HEK293 (cell line): ENCODE results near the gene TRIM7.
A peak's percentile ranks its signal among the peaks of the same experiment; 100 is the strongest.

Experiments
- CTCF ChIA-PET: fragments of 350-600 bp; formaldehyde crosslinking; extraction: SDS; loops from one replicate; lab custom pipeline; 2021; ENCODE audit warnings: antibody characterized with exemption; lab: Yijun Ruan, JAX
- POLR2A ChIA-PET: fragments of 300-600 bp; formaldehyde crosslinking; extraction: SDS; loops from one replicate; lab custom pipeline; 2020; ENCODE audit warnings: antibody characterized with exemption, inconsistent platforms; lab: Yijun Ruan, JAX
- H3K27ac ChIP-seq: fragments of 200-500 bp; sonication (Bioruptor generic); 2 replicates; pipeline ENCODE4 v1.5.1; 2014; ENCODE audit warnings: low read depth, low read length, control low read depth, inconsistent platforms; ENCODE audit errors: extremely low read depth
- H3K36me3 ChIP-seq, 2 experiments: fragments of 200-500 bp in 1 of 2; sonication (Bioruptor generic) in 1 of 2; 1 replicate in 1 of 2; 2 replicates in 1 of 2; pipeline ENCODE4 v1.5.1; 2014 to 2017; ENCODE audit warnings: inconsistent platforms in 2 of 2, low read length in 2 of 2; ENCODE audit not compliant: control insufficient read depth in 2 of 2, insufficient read depth in 1 of 2
- H3K4me1 ChIP-seq: fragments of 200-500 bp; sonication (Bioruptor generic); 2 replicates; pipeline ENCODE4 v1.5.1; 2014; ENCODE audit warnings: mild to moderate bottlenecking, low read length, inconsistent platforms; ENCODE audit not compliant: control insufficient read depth, insufficient read depth
- H3K4me3 ChIP-seq: 2 replicates; pipeline ENCODE4 v1.5.1; 2011; ENCODE audit warnings: low read depth, mild to moderate bottlenecking, control low read depth, low read length, moderate library complexity
- H3K9me3 ChIP-seq: fragments of 200-500 bp; sonication (Bioruptor generic); 2 replicates; pipeline ENCODE4 v1.5.1; 2014; ENCODE audit warnings: low read depth, low read length, inconsistent platforms; ENCODE audit not compliant: control insufficient read depth, insufficient read depth
- AEBP2 ChIP-seq: fragments of 450-650 bp; formaldehyde crosslinking; IDR thresholded peaks from 2 replicates; pipeline ENCODE4 v1.5.1; 2016; ENCODE audit warnings: missing biosample characterization, missing genetic modification characterization, borderline replicate concordance
- BCL11B ChIP-seq: fragments of 450-650 bp; formaldehyde crosslinking; IDR thresholded peaks from 2 replicates; pipeline ENCODE4 v1.5.1; 2016; ENCODE audit warnings: low read depth, missing biosample characterization, missing genetic modification characterization
- CTCF ChIP-seq: fragments of 450-650 bp; formaldehyde crosslinking; IDR thresholded peaks from 2 replicates; pipeline ENCODE4 v1.5.1; 2016; ENCODE audit warnings: missing biosample characterization, missing genetic modification characterization
- FEZF1 ChIP-seq: fragments of 450-650 bp; formaldehyde crosslinking; IDR thresholded peaks from 2 replicates; pipeline ENCODE4 v1.5.1; 2016; ENCODE audit warnings: missing biosample characterization, missing genetic modification characterization
- GLIS2 ChIP-seq: fragments of 450-650 bp; formaldehyde crosslinking; IDR thresholded peaks from 2 replicates; pipeline ENCODE4 v1.5.1; 2016; ENCODE audit warnings: missing biosample characterization, missing genetic modification characterization
- HOXA7 ChIP-seq: sonication (generic); formaldehyde crosslinking; IDR thresholded peaks from 2 replicates; pipeline ENCODE4 v1.8.1; 2022; ENCODE audit warnings: missing genetic modification reagents, borderline replicate concordance
- REPIN1 ChIP-seq: fragments of 450-650 bp; formaldehyde crosslinking; IDR thresholded peaks from 2 replicates; pipeline ENCODE4 v1.5.1; 2017; ENCODE audit warnings: missing biosample characterization, missing genetic modification characterization, low read depth
- YY1 ChIP-seq: fragments of 450-650 bp; formaldehyde crosslinking; IDR thresholded peaks from 2 replicates; pipeline ENCODE4 v1.5.1; 2018; ENCODE audit warnings: missing biosample characterization, missing genetic modification characterization
- ZBTB8A ChIP-seq: fragments of 450-650 bp; formaldehyde crosslinking; IDR thresholded peaks from 2 replicates; pipeline ENCODE4 v1.5.1; 2016; ENCODE audit warnings: missing biosample characterization, missing genetic modification characterization
- ZEB2 ChIP-seq: fragments of 450-650 bp; formaldehyde crosslinking; IDR thresholded peaks from 2 replicates; pipeline ENCODE4 v1.5.1; 2016; ENCODE audit warnings: missing biosample characterization, missing genetic modification characterization
- ZFP37 ChIP-seq: fragments of 450-650 bp; formaldehyde crosslinking; IDR thresholded peaks from 2 replicates; pipeline ENCODE4 v1.5.1; 2016; ENCODE audit warnings: missing biosample characterization, missing genetic modification characterization
- ZNF157 ChIP-seq: fragments of 450-650 bp; formaldehyde crosslinking; IDR thresholded peaks from 2 replicates; pipeline ENCODE4 v1.5.1; 2016; ENCODE audit warnings: missing biosample characterization, missing genetic modification characterization
- ZNF16 ChIP-seq: fragments of 450-650 bp; formaldehyde crosslinking; IDR thresholded peaks from 2 replicates; pipeline ENCODE4 v1.5.1; 2016; ENCODE audit warnings: low read depth, missing biosample characterization, missing genetic modification characterization
- ZNF175 ChIP-seq: fragments of 450-650 bp; formaldehyde crosslinking; IDR thresholded peaks from 2 replicates; pipeline ENCODE4 v1.5.1; 2016; ENCODE audit warnings: missing biosample characterization, missing genetic modification characterization
- ZNF341 ChIP-seq: fragments of 450-650 bp; formaldehyde crosslinking; IDR thresholded peaks from 2 replicates; pipeline ENCODE4; 2016; ENCODE audit warnings: low read depth, missing biosample characterization, missing genetic modification characterization
- ZNF366 ChIP-seq: fragments of 450-650 bp; formaldehyde crosslinking; conservative IDR thresholded peaks from 2 replicates; pipeline ENCODE4 v1.5.1; 2016; ENCODE audit warnings: missing biosample characterization, missing genetic modification characterization
- ZNF488 ChIP-seq: fragments of 450-650 bp; formaldehyde crosslinking; IDR thresholded peaks from 2 replicates; pipeline ENCODE4 v1.5.1; 2016; ENCODE audit warnings: missing biosample characterization, missing genetic modification characterization
- ZNF513 ChIP-seq: fragments of 450-650 bp; IDR thresholded peaks from 2 replicates; pipeline ENCODE4 v1.5.1; 2018; ENCODE audit warnings: missing biosample characterization, missing genetic modification characterization
- ZNF629 ChIP-seq: fragments of 450-650 bp; formaldehyde crosslinking; IDR thresholded peaks from 2 replicates; pipeline ENCODE4 v1.5.1; 2017; ENCODE audit warnings: missing biosample characterization, missing genetic modification characterization
- ZNF664 ChIP-seq: fragments of 450-650 bp; formaldehyde crosslinking; IDR thresholded peaks from 2 replicates; pipeline ENCODE4 v1.5.1; 2016; ENCODE audit warnings: missing biosample characterization, missing genetic modification characterization
- ZNF692 ChIP-seq: fragments of 450-650 bp; formaldehyde crosslinking; IDR thresholded peaks from 2 replicates; pipeline ENCODE4 v1.5.1; 2016; ENCODE audit warnings: missing biosample characterization, missing genetic modification characterization
- ZNF785 ChIP-seq: fragments of 450-650 bp; formaldehyde crosslinking; IDR thresholded peaks from 2 replicates; pipeline ENCODE4 v1.5.1; 2016; ENCODE audit warnings: missing biosample characterization, missing genetic modification characterization
- ZNF791 ChIP-seq: fragments of 450-650 bp; formaldehyde crosslinking; IDR thresholded peaks from 2 replicates; pipeline ENCODE4 v1.5.1; 2016; ENCODE audit warnings: missing biosample characterization, missing genetic modification characterization
- ZXDB ChIP-seq: fragments of 450-650 bp; formaldehyde crosslinking; IDR thresholded peaks from 2 replicates; pipeline ENCODE4 v1.5.1; 2016; ENCODE audit warnings: missing biosample characterization, missing genetic modification characterization

TRIM7 gene

GRCh38 chr5:181243018-181243563 is 38.1 kb upstream of the TRIM7 start:
- CTCF ChIA-PET = no interaction called here
- peak overlapping the region; percentile 98 for H3K4me3 ChIP-seq
- POLR2A ChIA-PET = interaction anchor here (1.1 to 4.1 kb wide), 4 partner anchors 9 to 52 kb away, joined by 3 to 39 read pairs (median 8); partner anchors contain the start of gene TRIM41

GRCh38 chr5:181242031-181242451 is 37.0 kb upstream of the TRIM7 start:
- ChIA-PET CTCF (no interaction called here), POLR2A (interaction anchor here (0.5 to 4.1 kb wide), 5 partner anchors 16 to 51 kb away, joined by 3 to 39 read pairs (median 4); partner anchors contain the start of gene TRIM41)
- H3K4me1 ChIP-seq = no peaks in the 10 kb centered on the region
- no peaks in the 10 kb centered on the region for H3K9me3 ChIP-seq
- H3K4me3 ChIP-seq = peak overlapping the region; percentile 98
- H3K36me3 ChIP-seq = peaks cover 34 to 65% of the 10 kb centered on the region in 2 experiments
- no peak for TF ChIP-seq ZNF341 (tag by site-specific recombination)
- peak; percentile 97 for TF ChIP-seq ZNF664
- H3K27ac ChIP-seq = peak overlapping the region; percentile 99

More at GRCh38 chr5:181243018-181243563, 38.1 kb upstream of the TRIM7 start:
- no peaks in the 10 kb centered on the region for H3K9me3 ChIP-seq
- H3K36me3 ChIP-seq = peaks cover 30 to 59% of the 10 kb centered on the region in 2 experiments
- peak overlapping the region; percentile 99 for H3K27ac ChIP-seq
- H3K4me1 ChIP-seq = no peaks in the 10 kb centered on the region
- TF ChIP-seq BCL11B (tag by site-specific recombination) = 0 out of 2 replicates have a peak, but pooled peaks have one; percentile 9
- no peak for TF ChIP-seq ZNF157 (tag by site-specific recombination)

GRCh38 chr5:181241393-181241975 is 36.5 kb upstream of the TRIM7 start:
- peak overlapping the region; percentile 98 for H3K4me3 ChIP-seq
- CTCF ChIA-PET = no interaction called here
- H3K9me3 ChIP-seq = no peaks in the 10 kb centered on the region
- H3K27ac ChIP-seq = peak overlapping the region; percentile 99
- peaks cover 40 to 70% of the 10 kb centered on the region in 2 experiments for H3K36me3 ChIP-seq
- POLR2A ChIA-PET = interaction anchor here (0.5 to 4.1 kb wide), 3 partner anchors 16 to 21 kb away, joined by 3 to 39 read pairs (median 4); partner anchors contain the start of gene TRIM41
- no peaks in the 10 kb centered on the region for H3K4me1 ChIP-seq
- TF ChIP-seq ZNF629 (peak; percentile 63), ZNF791 (no peak), ZNF785 (tag by site-specific recombination) (no peak), ZEB2 (peak; percentile 82), ZNF16 (tag by site-specific recombination) (no peak), ZNF366 (tag by site-specific recombination) (no peak; the same call in 1 of the 2 replicates), GLIS2 (tag by site-specific recombination) (no peak), YY1 (tag by site-specific recombination) (no peak), REPIN1 (tag by site-specific recombination) (no peak), ZNF488 (no peak), ZNF513 (tag by site-specific recombination) (no peak), ZNF692 (tag by site-specific recombination) (peak; percentile 30; the same call in 1 of the 2 replicates), CTCF (no peak; the same call in 1 of the 2 replicates), FEZF1 (tag by site-specific recombination) (no peak), ZXDB (tag by site-specific recombination) (0 out of 2 replicates have a peak, but pooled peaks have one; percentile 11), ZNF175 (tag by site-specific recombination) (no peak), ZBTB8A (tag by site-specific recombination) (peak; percentile 71), ZFP37 (tag by site-specific recombination) (no peak), HOXA7 (no peak), AEBP2 (tag by site-specific recombination) (no peak)
